GM21390 (cell line): ENCODE results near the gene GPR17.

Experiments used
- ATAC-seq: cut with Tn5 transposase; IDR thresholded peaks from one replicate; pipeline ENCODE4 v1.9.1; 2021; ENCODE audit not compliant: unreplicated experiment

The GPR17 gene

DNA sequence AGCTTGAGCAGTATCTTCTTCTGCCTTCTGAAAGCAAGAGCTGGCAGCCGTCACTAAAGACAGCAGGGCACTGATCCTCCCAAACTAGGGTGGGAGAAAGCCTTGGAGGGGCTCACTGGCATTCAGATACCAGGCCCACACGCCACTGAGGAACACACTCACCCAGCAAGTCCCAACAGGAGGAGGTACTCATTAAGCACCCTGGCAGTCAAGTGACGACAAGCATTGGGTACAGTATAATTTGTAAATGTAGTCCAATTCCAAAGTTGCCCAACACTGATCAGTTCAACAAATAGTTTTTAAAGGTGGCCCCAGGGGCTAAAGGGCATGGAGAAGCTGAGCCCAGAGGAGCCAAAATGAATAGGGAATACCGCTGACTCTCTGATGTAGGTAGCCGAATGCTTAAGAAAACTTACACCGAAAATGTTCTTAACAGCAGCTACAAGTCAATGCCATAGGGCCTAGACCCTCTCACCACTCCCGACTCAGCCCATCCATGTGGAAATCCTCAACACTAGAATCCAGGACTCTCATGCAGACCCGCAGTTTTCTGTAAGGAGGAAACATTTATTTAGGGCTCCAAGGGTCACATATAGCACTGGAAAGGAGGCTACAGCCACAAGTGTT, 19.4 kb downstream of the GPR17 start:
- no peak for ATAC-seq

DNA sequence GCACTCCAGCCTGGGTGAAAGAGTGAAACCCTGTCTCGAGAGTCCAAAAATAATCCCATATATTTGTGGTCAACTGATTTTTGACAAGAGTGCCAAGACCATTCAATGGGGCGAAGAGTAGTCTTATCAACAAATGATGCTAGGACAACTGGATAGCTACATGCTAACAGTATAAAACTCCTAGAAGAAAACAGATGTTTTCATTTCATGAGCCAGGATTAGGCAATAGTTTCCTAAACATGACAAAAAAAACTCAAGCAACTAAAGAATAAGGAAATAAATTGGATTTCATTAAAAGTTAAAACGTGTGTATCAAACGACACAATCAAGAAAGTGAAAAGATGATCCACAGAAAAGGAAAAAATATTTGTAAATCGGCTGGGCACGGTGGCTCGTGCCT, 23.1 kb downstream of the GPR17 start:
- no peak for ATAC-seq

DNA sequence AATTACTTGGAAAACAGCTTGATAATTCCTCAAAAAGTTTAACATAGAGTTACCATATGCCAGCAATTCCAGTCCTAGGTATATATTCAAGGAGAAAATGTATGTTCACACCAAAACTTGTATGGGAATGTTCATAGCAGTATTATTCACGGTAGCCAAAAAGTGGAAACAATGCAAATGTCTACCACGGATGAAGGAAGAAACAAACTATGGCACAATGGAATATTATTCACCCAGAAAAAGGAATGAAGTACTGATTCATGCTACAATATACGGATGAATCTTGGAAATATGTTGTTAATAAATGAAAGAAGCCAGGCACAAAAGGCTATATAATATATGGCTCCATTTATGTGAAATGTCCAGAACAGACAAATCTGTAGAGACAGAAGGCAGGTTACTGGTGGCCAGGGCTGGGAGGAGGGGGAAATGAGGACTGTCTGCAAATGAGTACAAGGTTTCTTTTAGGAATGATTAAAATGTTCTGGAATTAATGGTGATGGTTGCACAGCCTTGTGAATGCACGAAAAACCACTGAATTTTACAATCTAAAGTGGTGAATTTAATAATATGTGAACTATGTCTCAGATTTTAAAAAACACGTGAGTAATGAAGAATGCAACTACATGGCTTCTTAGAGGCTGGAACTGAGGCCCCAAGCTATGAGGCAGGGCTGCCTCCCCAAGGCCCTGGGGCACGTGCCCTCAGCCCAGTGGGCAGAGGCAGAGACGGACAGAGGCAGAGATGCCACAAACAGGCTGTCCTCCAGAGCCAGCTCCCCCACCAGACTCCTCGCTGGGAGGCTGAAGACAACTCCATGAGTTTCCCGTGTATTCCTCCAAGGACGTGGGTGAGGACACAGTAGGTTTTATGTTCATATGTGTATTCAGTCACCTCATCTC, 24.4 kb downstream of the GPR17 start:
- ATAC-seq = no peak

GRCh38 chr2:127670957-127671290, 25.0 kb downstream of the GPR17 start:
- ATAC-seq = no peak

DNA sequence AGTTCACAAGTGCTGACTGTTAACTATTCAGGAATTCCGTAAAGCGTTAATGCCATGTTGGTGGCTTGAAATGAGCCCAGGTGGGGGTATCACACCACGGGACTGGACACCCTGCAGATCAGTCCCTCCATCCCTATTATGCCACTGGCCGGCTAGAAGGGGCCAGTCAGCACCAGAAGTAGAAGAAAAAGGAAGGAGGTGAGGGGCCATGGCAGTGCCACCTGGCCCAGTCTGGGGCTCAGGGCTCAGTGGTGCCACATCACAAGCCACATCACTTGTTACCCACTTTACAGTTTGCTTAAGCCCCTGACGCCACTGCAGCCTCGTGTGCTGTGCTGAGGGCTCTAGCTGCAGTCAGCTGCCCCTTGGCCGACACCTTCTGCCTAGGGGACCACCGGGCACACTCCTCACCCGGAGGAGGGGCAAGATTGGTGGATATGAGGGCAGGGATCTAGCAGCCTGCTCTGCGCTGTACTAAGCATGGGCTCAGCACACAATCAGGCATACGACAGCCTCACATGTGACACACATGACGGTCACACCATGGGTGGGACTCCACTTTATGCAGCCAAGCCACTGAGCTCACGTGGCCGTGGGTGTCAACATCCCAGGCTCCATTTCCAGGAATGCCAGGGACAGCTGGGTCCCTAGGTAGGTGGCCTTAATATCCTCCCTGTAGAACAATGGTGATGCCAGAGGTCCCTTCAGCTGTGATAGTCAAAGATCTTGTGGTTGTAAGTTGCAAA, 25.8 kb downstream of the GPR17 start:
- ATAC-seq = no peak

DNA sequence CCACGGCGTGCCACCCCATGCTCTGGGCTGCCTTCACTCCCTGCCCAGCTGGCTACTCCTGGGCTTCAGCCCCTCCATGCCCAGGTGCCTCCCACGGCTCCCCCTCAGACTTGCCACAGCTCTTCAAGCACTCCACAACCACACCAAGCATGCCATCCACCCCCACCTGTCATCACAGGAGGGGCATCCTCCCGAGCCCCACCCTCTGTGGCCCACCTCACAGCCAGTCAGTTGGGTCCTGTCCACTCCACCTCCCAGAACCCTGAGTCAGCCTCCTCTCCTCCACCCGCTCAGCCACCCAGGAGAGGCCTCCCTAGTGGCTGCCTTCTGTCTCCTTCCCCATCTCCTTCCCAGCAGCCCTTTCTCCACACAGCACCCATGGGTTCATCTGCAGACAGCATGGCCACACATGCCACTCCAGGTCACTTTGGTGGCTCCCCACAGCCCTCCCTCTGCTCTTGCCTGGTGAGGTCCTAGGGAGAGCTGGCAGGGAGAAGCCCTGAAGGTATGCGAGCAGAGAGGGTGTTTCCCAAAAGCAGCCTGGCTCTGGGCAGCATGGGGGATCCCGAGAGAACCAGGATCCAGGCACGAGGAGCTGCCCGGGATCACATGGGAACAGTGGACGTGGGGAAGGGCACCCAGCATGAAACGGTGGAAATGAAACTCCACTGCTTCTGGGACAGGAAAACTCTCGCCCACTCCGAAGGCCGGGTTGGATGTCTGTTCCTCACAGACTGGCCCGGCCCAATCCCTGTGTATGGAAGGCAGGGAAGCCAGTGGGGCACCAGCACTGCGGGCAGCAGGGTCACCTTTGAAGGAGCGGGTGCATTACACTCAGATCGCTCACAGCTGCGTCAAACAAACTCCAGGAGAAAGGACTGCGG, 26.6 kb downstream of the GPR17 start:
- ATAC-seq = no peak

DNA sequence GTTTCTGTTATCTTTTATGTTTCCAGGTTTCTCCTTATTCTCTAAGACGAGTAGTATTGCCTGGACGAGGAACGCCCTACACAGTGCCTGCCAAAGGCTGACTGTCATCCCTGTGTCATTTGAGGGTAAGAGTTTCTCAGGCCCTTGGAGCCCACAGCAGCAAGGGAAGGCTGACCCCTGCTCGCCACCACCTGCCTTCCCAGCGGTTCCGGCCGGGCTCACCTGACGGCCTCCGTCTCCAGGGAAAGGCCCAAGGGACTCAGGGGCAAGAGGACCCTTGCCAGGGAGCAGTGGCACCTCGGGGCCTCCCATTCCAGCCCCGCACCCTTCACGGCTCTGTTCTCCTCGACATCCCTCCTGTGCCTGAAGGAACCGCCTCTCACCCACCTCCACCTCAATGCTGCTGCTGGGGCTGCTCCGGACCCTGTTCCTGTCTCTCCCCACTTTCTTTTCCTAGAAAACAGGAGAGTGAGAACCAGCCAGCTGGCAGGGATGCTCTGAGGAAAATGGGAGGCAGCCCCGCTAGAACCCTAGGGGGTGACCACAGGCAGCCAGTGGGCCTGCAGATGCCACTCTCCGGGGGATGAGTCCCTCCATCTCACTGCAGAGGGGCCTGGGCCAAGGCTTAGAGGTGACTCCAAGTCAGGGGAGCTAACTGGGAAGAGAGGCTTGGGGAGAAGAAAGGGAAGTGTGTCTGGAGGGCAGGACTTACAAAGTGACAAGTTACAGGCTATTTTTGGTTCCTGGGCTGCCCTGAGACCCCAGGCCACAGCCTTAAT, 27.5 kb downstream of the GPR17 start:
- no peak for ATAC-seq

DNA sequence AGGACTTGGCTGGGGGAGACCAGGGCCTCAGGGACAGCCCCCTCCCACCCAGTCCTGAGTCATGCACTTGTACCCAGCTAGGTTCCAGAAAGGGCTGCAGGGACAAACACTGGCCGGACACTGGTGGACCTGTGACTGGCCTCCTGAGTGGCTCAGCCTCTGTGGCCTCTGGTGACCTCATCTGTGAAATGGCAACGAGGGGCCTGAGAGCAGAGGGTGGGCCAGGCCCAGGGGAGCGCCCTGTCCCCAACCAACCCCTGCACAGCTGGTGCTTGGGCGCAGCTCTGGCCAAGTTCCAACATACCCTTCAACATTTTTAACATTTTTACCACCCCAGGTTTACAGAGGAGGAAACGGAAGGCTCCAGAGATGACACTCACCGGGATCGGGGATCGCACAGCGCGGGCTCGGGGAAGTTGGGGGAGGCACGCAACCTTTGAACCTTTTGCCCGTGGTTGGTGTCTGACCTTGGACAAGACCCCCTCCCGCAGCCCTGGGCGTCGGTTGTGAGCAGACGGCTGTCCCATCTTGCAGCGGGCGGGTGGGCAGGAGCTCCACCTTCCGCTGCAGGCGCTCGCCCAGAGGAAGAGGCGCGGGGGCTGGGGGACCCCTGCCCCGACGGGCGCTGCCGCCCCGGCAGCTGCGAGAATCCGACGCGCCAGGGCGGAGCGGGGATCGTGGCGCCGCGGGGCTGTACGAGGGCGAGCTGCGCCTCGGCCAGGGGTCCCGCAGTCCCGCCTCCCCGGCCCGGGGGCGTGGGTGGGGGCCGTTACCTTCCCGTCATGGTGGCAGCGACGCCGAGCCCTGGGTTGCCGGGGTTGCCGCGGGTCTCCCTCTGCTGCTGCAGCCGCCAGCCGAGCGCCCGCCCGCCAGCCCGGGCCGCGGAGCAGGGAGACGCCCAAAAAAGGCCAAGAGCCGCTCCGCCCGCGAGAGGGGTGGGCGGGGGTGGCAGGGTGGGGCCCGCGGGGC, 28.6 kb downstream of the GPR17 start:
- no peak for ATAC-seq

DNA sequence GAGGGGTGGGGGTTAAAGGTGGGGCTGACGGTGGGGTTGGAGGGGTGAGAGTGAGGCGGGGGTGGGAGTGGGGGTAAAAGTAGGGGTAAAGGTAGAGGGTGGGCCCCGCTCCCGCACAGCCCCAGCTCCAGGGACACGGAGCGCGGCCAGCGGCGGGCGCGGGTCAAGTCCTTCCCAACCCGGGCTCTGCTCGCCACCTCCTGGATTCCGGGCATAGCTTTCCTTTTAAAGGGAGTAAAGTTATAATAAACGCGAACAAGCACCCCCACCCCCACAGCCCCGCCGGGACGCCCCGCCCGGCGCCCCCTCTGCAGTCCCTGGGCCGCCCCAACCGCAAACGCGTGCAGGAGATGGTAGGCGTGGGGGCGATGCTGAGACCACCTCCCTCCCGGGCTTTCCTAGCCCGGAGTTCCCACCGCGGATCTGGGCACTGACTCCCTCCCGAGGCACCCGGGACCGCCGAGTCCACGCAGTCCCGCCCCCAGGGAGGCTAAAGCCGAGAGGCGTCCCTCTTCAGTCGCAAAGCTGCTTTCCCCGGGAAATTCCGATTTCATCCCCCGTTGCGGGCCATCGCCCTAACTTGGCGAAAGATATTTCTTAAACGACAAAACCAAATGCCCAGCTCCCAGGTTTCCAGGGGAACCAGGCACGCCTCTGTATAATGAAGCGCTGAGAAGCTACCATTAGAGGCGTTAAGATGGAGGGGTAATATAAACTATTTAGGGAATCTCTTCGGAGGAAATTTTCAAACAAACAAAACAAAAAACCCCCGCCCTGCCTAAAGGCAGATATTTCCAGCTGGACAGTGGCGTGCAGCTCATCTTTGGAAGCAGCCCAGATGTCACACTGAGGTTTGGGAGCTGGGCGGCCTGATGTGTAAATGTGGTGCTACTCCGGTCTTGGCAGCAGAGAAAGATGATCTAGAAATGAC, 29.6 kb downstream of the GPR17 start, which contains the start of gene LIMS2:
TSS of gene LIMS2 (minus strand) at position 200 of the 931 bp plus-strand sequence. CDS start 506 bp downstream, outside the sequence.
- no peak for ATAC-seq

- no peak for ATAC-seq
These were observed 31.0 kb downstream of the GPR17 start for GRCh38 chr2:127676906-127677305.

DNA sequence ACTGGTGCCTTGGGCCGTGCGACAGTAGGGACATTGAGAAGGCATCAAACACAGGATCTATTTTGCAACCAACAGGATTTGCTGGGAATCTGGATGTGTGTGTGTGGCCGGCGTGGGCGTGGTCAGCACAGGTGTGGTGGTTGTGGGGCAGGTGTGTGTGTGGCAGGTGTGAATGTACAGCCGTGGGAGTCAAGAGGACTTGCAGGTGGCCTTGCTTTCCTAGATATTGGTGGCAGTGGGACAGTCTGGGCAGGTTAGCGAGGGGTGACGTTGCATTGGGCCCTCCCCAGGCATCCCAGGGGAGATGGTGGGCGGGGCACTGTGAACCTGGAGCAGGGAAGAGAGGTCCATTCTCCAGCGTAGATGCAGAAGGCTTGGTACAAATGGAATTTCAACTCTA, 32.6 kb downstream of the GPR17 start:
- ATAC-seq = no peak

- no peak for ATAC-seq
These were observed 33.0 kb downstream of the GPR17 start for GRCh38 chr2:127678991-127679390.

GRCh38 chr2:127679680-127680361, 33.9 kb downstream of the GPR17 start:
- no peak for ATAC-seq

GRCh38 chr2:127680706-127681287, 34.8 kb downstream of the GPR17 start:
- ATAC-seq = no peak

GRCh38 chr2:127681288-127681804, 35.4 kb downstream of the GPR17 start:
- ATAC-seq = no peak

DNA sequence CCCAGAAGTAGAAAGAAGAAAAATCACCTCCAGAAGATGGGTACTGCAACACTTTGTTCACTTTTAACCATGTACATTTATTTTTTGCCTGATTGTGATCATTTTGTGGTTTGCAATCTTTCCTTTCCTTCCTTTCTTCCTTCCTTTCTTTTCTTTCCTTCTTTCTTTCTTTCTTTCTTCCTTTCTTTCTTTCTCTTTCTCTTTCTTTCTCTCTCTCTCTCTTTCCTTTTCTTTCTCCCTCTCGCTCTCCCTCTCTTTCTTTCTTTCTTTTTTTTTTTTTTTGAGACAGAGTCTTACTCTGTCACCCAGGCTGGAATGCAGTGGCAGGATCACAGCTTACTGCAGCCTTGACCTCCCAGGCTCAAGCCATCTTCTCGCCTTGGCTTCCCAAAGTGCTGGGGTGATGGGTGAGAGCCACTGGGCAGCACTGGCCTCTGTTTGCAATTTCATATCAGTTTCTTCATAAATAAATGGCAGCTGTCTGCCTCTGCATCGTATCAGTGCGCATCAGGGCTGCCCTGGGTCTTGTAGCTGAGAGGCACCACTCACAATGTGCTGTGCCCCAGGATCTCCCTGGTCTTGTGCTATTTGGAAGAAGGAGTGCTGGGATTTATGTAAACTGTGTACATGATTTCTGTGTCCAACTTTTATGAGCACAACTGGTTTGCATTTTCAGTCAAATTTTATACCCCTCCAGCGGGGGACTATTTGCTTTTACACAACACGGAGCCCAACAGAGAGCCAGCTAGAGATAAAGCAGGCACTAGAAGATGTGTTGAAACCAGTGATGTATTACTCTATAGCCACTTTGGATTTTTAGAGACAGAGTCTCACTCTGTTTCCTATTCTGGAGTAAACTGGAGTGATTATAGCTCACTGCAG, 36.3 kb downstream of the GPR17 start:
- no peak for ATAC-seq
